Colonic mucosa (tissue), 4 donors: Measurements from ENCODE around the gene LAMC3. TPM values are rescaled to one million over a fixed set of nuclear protein-coding genes. Genes with fewer than 3 reads are reported as not detected.

Source experiments
- DNase-seq: peaks from one replicate; pipeline ENCODE4 v3.0.0-alpha.2; 2020
- H3K27ac ChIP-seq: fragments of 200-600 bp; one replicate; pipeline ENCODE4 v1.8.0; 2021
- H3K27me3 ChIP-seq: fragments of 200-600 bp; one replicate; pipeline ENCODE4 v1.8.0; 2021
- H3K36me3 ChIP-seq: fragments of 200-600 bp; one replicate; pipeline ENCODE4 v1.8.0; 2021
- H3K4me1 ChIP-seq: fragments of 200-600 bp; one replicate; pipeline ENCODE4 v1.8.0; 2021; ENCODE audit warnings: mild to moderate bottlenecking
- H3K4me3 ChIP-seq: fragments of 200-600 bp; one replicate; pipeline ENCODE4 v1.8.0; 2021
- H3K9ac ChIP-seq, 2 donors: one replicate each; pipeline ENCODE4 v1.7.0; 2013; ENCODE audit warnings: control low read depth in 2 of 2, low read depth in 2 of 2, low read length in 2 of 2
- H3K9me3 ChIP-seq: fragments of 200-600 bp; one replicate; pipeline ENCODE4 v1.8.0; 2021
- intact Hi-C: fragments of 100-400 bp; cut with DNase I; formaldehyde crosslinking; loops from one replicate; pipeline ENCODE4 v1.14.1; 2022
- total RNA-seq, 2 donors: library from RNA; stranded (reverse); fragmentation: NEBNext Ultra II Directional in 1 of 2; extraction: Animal tissue kit (Norgen Biotek cat#: 25700) in 1 of 2; gene quantifications; one replicate each; pipeline ENCODE4 v1.2.1, GENCODE V29; 2021
- TF ChIP-seq, protein P1 (sequence below): fragments of 200-600 bp; IDR thresholded peaks from one replicate; pipeline ENCODE4 v1.8.0; 2022; ENCODE audit warnings: antibody characterized with exemption, mild to moderate bottlenecking
- donor health status: healthy.
- donor health status: DM: no; HTN: no; CAD: no.
- donor health status: DM: no; HTN: no; CAD: no.

LAMC3 gene
- total RNA-seq, 2 donors from 2014 or later, result 0.67 to 1.9 TPM

GRCh38 chr9:131090025-131090787 is 81.2 kb downstream of the LAMC3 start:
- no peak overlapping the region for H3K27ac ChIP-seq
- H3K4me1 ChIP-seq, result no peaks in the 10 kb centered on the region
- no peaks in the 10 kb centered on the region for H3K9me3 ChIP-seq
- no peak for DNase-seq
- no peaks in the 10 kb centered on the region for H3K36me3 ChIP-seq
- H3K4me3 ChIP-seq, result no peak overlapping the region
- intact Hi-C loops, result no loop called here
- H3K9ac ChIP-seq, result no peak overlapping the region
- peaks cover 4% of the 10 kb centered on the region for H3K27me3 ChIP-seq
- TF ChIP-seq, protein P1, sequence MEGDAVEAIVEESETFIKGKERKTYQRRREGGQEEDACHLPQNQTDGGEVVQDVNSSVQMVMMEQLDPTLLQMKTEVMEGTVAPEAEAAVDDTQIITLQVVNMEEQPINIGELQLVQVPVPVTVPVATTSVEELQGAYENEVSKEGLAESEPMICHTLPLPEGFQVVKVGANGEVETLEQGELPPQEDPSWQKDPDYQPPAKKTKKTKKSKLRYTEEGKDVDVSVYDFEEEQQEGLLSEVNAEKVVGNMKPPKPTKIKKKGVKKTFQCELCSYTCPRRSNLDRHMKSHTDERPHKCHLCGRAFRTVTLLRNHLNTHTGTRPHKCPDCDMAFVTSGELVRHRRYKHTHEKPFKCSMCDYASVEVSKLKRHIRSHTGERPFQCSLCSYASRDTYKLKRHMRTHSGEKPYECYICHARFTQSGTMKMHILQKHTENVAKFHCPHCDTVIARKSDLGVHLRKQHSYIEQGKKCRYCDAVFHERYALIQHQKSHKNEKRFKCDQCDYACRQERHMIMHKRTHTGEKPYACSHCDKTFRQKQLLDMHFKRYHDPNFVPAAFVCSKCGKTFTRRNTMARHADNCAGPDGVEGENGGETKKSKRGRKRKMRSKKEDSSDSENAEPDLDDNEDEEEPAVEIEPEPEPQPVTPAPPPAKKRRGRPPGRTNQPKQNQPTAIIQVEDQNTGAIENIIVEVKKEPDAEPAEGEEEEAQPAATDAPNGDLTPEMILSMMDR, result no peak

DNA sequence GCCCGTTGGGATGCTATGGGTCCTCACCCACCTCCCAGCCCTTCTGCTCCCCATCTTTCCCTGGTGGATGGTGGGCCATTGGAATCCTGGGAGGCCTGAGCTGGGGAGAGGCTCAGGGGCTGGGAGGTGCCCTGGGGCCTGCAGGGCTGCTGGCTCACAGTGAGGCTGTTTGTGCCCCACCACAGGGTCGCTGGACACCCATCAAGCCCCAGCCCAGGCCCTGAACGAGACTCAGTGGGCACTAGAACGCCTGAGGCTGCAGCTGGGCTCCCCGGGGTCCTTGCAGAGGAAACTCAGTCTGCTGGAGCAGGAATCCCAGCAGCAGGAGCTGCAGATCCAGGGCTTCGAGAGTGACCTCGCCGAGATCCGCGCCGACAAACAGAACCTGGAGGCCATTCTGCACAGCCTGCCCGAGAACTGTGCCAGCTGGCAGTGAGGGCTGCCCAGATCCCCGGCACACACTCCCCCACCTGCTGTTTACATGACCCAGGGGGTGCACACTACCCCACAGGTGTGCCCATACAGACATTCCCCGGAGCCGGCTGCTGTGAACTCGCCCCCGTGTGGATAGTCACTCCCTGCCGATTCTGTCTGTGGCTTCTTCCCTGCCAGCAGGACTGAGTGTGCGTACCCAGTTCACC is 82.5 kb downstream of the LAMC3 start:
- TF ChIP-seq, protein P1, result no peak
- Histone ChIP-seq H3K36me3 (no peaks in the 10 kb centered on the region), H3K4me1 (no peaks in the 10 kb centered on the region), H3K27me3 (peaks cover 16% of the 10 kb centered on the region), H3K27ac (no peak overlapping the region), H3K4me3 (no peak overlapping the region), H3K9me3 (no peaks in the 10 kb centered on the region), H3K9ac (no peak overlapping the region)
- DNase-seq, result no peak
- intact Hi-C loops, result no loop called here

- intact Hi-C loops, result no loop called here
- TF ChIP-seq, protein P1, result no peak
- Histone ChIP-seq H3K36me3 (no peaks in the 10 kb centered on the region), H3K9me3 (no peaks in the 10 kb centered on the region), H3K9ac (no peak overlapping the region), H3K4me1 (no peaks in the 10 kb centered on the region), H3K27me3 (peaks cover 22% of the 10 kb centered on the region), H3K4me3 (no peak overlapping the region), H3K27ac (no peak overlapping the region)
- no peak for DNase-seq
These were observed 83.1 kb downstream of the LAMC3 start for GRCh38 chr9:131092030-131092429.

- H3K4me3 ChIP-seq, result no peak overlapping the region
- no peak for DNase-seq
- H3K36me3 ChIP-seq, result no peaks in the 10 kb centered on the region
- no peak overlapping the region for H3K9ac ChIP-seq
- H3K4me1 ChIP-seq, result no peaks in the 10 kb centered on the region
- TF ChIP-seq, protein P1, result no peak
- intact Hi-C loops, result no loop called here
- H3K27me3 ChIP-seq, result peaks cover 26% of the 10 kb centered on the region
- H3K27ac ChIP-seq, result no peak overlapping the region
- H3K9me3 ChIP-seq, result no peaks in the 10 kb centered on the region
These were observed 83.8 kb downstream of the LAMC3 start for GRCh38 chr9:131092548-131093440.

DNA sequence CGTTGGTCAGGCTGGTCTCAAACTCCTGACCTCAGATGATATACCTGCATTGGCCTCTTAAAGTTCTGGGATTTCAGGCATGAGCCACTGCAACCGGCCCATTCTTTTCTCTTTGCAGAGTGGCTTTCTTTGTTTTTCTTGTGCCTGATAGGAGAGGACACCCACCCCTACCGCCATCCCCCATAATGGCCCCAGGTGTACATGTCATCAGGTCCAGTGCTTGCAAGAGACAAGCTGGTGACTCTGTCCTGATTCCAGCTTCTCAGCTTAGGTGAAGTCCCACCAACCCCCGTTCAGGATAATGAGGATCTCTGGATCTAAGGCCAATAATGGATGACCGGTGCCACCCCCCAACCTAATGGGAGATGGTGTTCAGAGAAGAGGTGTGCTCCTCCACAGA is 85.0 kb downstream of the LAMC3 start:
- H3K9ac ChIP-seq, result no peak overlapping the region
- no peaks in the 10 kb centered on the region for H3K4me1 ChIP-seq
- H3K27me3 ChIP-seq, result peaks cover 27% of the 10 kb centered on the region
- DNase-seq, result no peak
- H3K9me3 ChIP-seq, result no peaks in the 10 kb centered on the region
- intact Hi-C loops, result no loop called here
- no peak overlapping the region for H3K4me3 ChIP-seq
- TF ChIP-seq, protein P1, result no peak
- H3K36me3 ChIP-seq, result no peaks in the 10 kb centered on the region
- H3K27ac ChIP-seq, result no peak overlapping the region
